ENCODE results near the gene SYNGR3. TPM values are rescaled to one million over a fixed set of nuclear protein-coding genes. Genes with fewer than 3 reads are reported as not detected.

The SYNGR3 gene
- total and polyA plus RNA-seq, 2 of the 13 experiments (the other 11 are each of a cell fraction or from before 2014, with no cell fraction given) = 0.97 to 5.7 TPM

- TF ChIP-seq ZNF205 (CRISPR knock-in tag; IDR thresholded peaks at IDR 0.05) = 0 out of 2 replicates have a peak, but pooled peaks have one; percentile 64
- TF ChIP-seq GRHL1 (CRISPR knock-in tag; conservative IDR thresholded peaks at IDR 0.05) = no peak
- peak; percentile 49; the same call in 1 of the 2 replicates for TF ChIP-seq HOXA9 (CRISPR knock-in tag; IDR thresholded peaks at IDR 0.05; ENCODE audit: borderline replicate concordance)
- TF ChIP-seq E2F2 (CRISPR knock-in tag; IDR thresholded peaks at IDR 0.05; ENCODE audit: borderline replicate concordance) = peak; percentile 33; the same call in 1 of the 2 replicates
- no peak for TF ChIP-seq NFE2L2 (IDR thresholded peaks at IDR 0.05; ENCODE audit: low read length)
- TF ChIP-seq SP4 (CRISPR knock-in tag; IDR thresholded peaks at IDR 0.05) = peak; percentile 82
- peak; percentile 77 for TF ChIP-seq ZBTB2 (CRISPR knock-in tag; IDR thresholded peaks at IDR 0.05; ENCODE audit: low read depth)
- TF ChIP-seq ZNF839 (CRISPR knock-in tag; IDR thresholded peaks at IDR 0.05; ENCODE audit: borderline replicate concordance) = no peak; the same call in 1 of the 2 replicates
- TF ChIP-seq ZNF879 (CRISPR knock-in tag; IDR thresholded peaks at IDR 0.05) = no peak
- TF ChIP-seq SOX6 (IDR thresholded peaks at IDR 0.05) = no peak
- peak; percentile 33; the same call in 1 of the 2 replicates for TF ChIP-seq SOX6 (CRISPR knock-in tag; IDR thresholded peaks at IDR 0.05)
- TF ChIP-seq GTF3A (CRISPR knock-in tag; conservative IDR thresholded peaks at IDR 0.05) = no peak
- no peak for TF ChIP-seq DBP (CRISPR knock-in tag; IDR thresholded peaks at IDR 0.05; ENCODE audit: not compliant biosample characterization)
- TF ChIP-seq KLF15 (CRISPR knock-in tag; IDR thresholded peaks at IDR 0.05; ENCODE audit: borderline replicate concordance) = no peak
- no peak for TF ChIP-seq SMAD9 (CRISPR knock-in tag; IDR thresholded peaks at IDR 0.05)
- TF ChIP-seq HMGA1 (CRISPR knock-in tag; conservative IDR thresholded peaks at IDR 0.05) = no peak
- TF ChIP-seq ZNF766 (CRISPR knock-in tag; IDR thresholded peaks at IDR 0.05; ENCODE audit: borderline replicate concordance) = 0 out of 2 replicates have a peak, but pooled peaks have one; percentile 61
- no peak for TF ChIP-seq SNAI1 (CRISPR knock-in tag; IDR thresholded peaks at IDR 0.05; ENCODE audit: borderline replicate concordance)
- TF ChIP-seq ATF2 (CRISPR knock-in tag; IDR thresholded peaks at IDR 0.05) = peak; percentile 74; the same call in 1 of the 2 replicates
- TF ChIP-seq TMF1 (CRISPR knock-in tag; IDR thresholded peaks at IDR 0.05; ENCODE audit: low read depth) = peak; percentile 81; the same call in 1 of the 2 replicates
- no peak for TF ChIP-seq ZNF136 (CRISPR knock-in tag; IDR thresholded peaks at IDR 0.05; ENCODE audit: low read depth)
- TF ChIP-seq MYC (CRISPR knock-in tag; IDR thresholded peaks at IDR 0.05; ENCODE audit: borderline replicate concordance) = peak; percentile 82
Observed at GRCh38 chr16:1959269-1960039, 30.3 kb upstream of the SYNGR3 start, which contains the start of gene NDUFB10 (continued).

Measured in HepG2 (cell line).